Coronary artery (tissue), 2 donors: Measurements from ENCODE around the gene ZDHHC9.

Source experiments
- DNase-seq: peaks from one replicate; pipeline ENCODE4 v3.0.0-alpha.2; 2017; ENCODE audit warnings: low spot score
- H3K27ac ChIP-seq, 2 donors: fragments of 200-600 bp; sonication (generic); one replicate each; pipeline ENCODE4 v1.5.1; 2016 to 2019
- H3K4me3 ChIP-seq: fragments of 200-600 bp; sonication (generic); 2 replicates; pipeline ENCODE4 v1.5.1; 2016; ENCODE audit warnings: mild to moderate bottlenecking, moderate library complexity
- CTCF ChIP-seq: fragments of 200-600 bp; sonication (generic); IDR thresholded peaks from one replicate; pipeline ENCODE4 v1.5.1; 2019; ENCODE audit warnings: antibody characterized with exemption

The ZDHHC9 gene

DNA sequence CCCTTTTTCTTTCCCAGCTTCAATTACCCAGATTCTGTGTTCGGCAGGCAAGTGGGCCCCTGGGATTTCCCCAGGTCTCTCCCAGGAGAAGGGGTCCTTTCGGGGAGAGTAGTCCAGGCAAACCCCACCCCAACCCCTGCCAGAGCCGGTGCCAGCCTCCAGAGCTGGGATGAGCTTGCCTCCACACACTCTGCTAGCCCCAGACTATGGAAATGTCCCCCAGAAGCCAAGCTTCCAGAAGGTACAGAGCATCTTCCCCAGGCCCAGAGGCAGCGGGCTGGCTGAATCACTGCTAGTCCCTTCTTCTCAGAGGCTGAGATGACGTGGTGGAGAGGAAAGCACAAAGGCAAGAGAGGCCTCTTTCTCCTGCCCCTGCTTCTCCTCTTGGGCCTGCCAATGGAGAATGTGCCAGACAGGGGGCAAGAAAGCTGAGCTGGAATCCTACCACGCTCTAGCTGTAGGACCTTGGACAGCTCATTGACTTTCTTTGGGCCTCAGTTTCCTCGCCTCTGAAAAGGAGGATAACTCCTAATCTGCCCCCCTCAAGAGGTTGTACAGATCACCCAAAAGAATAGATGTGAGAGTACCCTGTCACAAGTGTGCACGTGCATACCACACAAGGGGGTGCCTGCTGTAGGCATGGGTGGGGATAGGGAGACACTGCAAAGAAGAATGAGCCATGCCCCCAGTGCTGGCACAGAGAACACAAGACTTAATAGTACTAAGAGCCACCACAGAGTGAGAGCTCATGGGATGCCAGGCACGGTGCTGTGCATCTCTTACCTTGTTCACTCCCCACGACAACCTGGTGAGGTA, 61.8 kb downstream of the ZDHHC9 start:
- DNase-seq, result no peak
- Histone ChIP-seq H3K27ac (no peak overlapping the region), H3K4me3 (no peak overlapping the region)
- no peak for TF ChIP-seq CTCF

GRCh38 chrX:129781134-129781672, 62.5 kb downstream of the ZDHHC9 start:
- no peak for TF ChIP-seq CTCF
- Histone ChIP-seq H3K4me3 (peak overlapping the region; percentile 42), H3K27ac (peak overlapping the region in 1 of 2 donors; percentile 49)
- no peak for DNase-seq

DNA sequence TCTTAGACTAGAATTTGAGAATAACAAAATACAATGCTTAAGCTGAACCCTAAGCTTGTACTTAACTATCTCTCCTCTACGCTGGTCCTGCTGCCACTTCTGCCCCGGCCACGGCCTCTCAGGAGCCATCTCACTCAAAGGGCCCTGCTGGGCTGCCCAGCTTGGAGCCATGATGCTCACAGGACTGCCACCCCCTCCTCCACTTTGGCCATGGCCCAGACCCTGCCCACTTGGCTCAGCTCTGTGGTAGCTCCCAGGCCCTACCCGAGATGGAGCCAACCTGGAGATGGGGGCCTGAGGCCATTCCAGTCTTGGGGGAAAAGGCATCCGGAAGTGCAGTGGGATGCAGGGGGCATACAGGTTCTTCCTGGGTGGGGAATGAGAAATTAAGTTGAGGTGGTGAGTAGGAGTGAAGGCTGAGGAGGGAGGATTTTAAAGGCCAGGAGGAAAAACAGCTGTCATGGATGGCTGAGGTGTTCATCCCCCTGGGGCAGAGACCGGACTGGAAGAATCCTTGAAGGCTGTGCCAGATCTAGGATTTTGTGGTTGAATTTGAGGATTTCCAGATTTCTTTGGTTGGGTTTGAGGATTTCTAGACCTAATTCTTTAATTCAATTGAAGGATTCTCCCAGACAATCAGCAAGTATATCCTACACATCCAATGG, 63.1 kb downstream of the ZDHHC9 start:
- peak overlapping the region in 1 of 2 donors; percentile 49 for H3K27ac ChIP-seq
- H3K4me3 ChIP-seq, result peak overlapping the region; percentile 42
- no peak for DNase-seq
- no peak for TF ChIP-seq CTCF

DNA sequence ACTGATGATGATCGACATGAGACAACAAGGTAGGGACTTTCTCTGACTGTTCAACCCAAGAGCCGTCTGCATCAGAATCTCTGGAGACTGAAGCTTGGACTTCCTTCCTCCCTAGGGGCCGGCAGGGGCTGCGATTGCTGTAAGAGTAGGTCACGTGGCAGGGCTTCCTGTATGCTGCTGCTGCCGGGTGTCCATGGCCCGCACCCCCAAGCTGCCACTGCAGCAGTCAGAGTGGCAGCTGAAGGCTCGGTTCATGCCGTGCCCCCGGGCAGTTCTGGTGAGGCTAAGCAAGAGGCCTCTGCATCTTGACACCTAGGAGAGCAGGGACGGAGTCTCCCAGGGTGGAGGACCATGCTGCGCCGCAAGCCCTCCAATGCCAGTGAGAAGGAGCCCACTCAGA, 63.9 kb downstream of the ZDHHC9 start, which contains the start of gene SASH3:
SASH3 (plus strand) TSS at position 203 of the 400 bp plus-strand sequence; CDS start at position 352, 149 bp downstream.
- H3K4me3 ChIP-seq, result peak within 1 kb of the TSS; percentile 42
- TF ChIP-seq CTCF, result no peak
- DNase-seq, result no peak
- peak within 1 kb of the TSS in 1 of 2 donors; percentile 49 for H3K27ac ChIP-seq

DNA sequence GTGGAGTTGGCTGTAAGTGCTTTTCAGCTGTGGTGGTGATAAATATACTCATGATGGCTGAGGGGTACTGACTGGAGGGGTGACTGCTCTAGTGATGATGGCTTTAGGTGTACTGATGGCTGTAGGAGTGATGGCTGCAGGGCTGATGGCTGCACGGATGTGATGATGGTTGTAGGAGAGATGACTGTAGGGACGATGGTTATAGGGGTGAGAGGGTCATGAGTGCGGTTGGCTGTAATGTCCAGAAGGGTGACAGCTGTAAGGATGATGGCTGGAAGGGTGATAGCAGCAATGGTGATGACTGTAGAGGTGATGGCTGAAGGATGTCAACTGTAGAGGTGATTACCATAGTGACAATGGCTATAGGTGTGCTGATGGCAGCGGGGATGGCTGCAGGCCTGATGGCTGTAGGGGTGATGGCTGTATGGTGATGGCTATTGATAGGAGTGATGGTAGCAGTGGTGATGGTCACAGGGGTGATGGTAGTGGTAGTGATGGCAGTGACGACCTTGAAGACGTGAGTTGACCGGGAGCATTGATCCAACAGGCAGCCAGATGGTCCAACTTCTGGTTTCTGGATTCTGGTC, 64.5 kb downstream of the ZDHHC9 start:
- no peak for DNase-seq
- Histone ChIP-seq H3K4me3 (no peak overlapping the region), H3K27ac (peak overlapping the region in 1 of 2 donors; percentile 41)
- no peak for TF ChIP-seq CTCF

DNA sequence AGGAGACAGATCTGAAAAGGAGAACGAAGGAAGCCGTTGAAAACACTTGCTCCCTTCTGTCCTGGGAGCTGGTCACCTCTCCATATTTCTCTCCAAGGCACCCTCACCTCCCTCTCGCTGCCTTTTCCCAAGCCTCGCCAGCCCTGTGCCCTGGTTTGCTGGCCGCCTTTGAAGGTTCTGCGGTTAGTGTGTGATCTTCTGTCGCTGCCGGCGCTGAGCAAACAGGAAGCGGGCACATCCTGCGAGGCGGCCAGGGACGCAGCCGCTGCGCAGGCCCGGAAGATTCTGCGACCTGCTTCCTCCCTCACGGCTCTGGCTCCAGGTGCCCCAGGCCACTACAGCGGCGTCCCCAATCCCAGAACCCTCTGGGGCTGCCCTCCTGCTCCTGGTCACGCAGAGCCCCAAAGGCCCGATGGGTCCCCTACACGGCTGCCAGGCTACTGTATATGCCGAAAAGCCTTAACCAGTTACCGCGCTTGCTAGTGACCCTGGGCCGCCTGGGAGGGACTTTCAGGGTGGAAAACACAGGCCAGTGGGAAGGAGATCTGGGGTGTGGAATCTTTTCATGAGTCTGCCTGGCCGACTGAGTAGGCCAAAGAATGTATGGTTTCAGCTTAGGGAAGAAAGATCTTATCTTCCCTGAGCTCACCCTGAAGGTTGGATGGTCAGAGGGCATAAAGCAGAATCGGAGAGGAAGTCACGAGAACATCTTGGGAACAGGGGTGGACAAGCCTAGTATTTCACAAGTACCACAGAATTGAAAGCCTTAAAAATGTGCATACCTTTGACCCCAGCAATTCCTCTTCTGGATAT, 66.3 kb downstream of the ZDHHC9 start:
- no peak for TF ChIP-seq CTCF
- Histone ChIP-seq H3K27ac (peak overlapping the region in 1 of 2 donors; percentile 74), H3K4me3 (no peak overlapping the region)
- DNase-seq, result no peak
